Large intestine (tissue), 12 donors: Measurements from ENCODE around the gene TENT5A. TPM values are rescaled to one million over a fixed set of nuclear protein-coding genes. Genes with fewer than 3 reads are reported as not detected.

Experiments
- DNase-seq, 2 donors: peaks; one replicate each; pipeline versions ENCODE4 v3.0.0 to v3.0.0-alpha.2; 2013
- H3K27ac ChIP-seq: one replicate; pipeline ENCODE4 v1.5.1; 2013; ENCODE audit warnings: low read length
- H3K27me3 ChIP-seq: 2 replicates; pipeline ENCODE4 v1.6.1; 2013; ENCODE audit warnings: low read length; ENCODE audit not compliant: control insufficient read depth, insufficient read depth
- H3K36me3 ChIP-seq: 2 replicates; pipeline ENCODE4 v1.6.1; 2013; ENCODE audit warnings: low read length; ENCODE audit not compliant: control insufficient read depth, insufficient read depth
- H3K4me1 ChIP-seq: one replicate; pipeline ENCODE4 v1.6.1; 2013; ENCODE audit warnings: low read length; ENCODE audit not compliant: control insufficient read depth, insufficient read depth
- H3K4me3 ChIP-seq: one replicate; pipeline ENCODE4 v1.5.1; 2013; ENCODE audit warnings: low read length
- H3K9me3 ChIP-seq: one replicate; pipeline ENCODE4 v1.6.1; 2013; ENCODE audit warnings: mild to moderate bottlenecking, low read depth, low read length, moderate library complexity; ENCODE audit not compliant: control insufficient read depth
- WGBS: methylation state at CpG from one replicate; pipeline ENCODE4 v1.1.5; 2013; ENCODE audit warnings: low lambda C conversion rate; ENCODE audit not compliant: insufficient coverage; 5-methylcytosine and 5-hydroxymethylcytosine counted together
- long read RNA-seq, 11 donors: transcript quantifications; one replicate each; lab custom pipeline, GENCODE V29; 2026
- polyA plus RNA-seq: library from polyadenylated mRNA; unstranded; fragments of 120-200 nt; gene quantifications from one replicate; pipeline ENCODE4 v1.2.1, GENCODE V29; 2013

Gene TENT5A
- polyA plus RNA-seq: 25.7 TPM
- long read RNA-seq, donor 1, full-length matches to known transcripts: 3 of 3 reads
- long read RNA-seq, donor 1, partial matches to known transcripts: 0 of 3 reads
- long read RNA-seq, donor 1, other reads (novel, unspliced or antisense): 0 of 3 reads
- long read RNA-seq, donor 2, full-length matches to known transcripts: 13 of 23 reads
- long read RNA-seq, donor 2, partial matches to known transcripts: 10 of 23 reads
- long read RNA-seq, donor 2, other reads (novel, unspliced or antisense): 0 of 23 reads
- long read RNA-seq, donor 3, full-length matches to known transcripts: 9 of 9 reads
- long read RNA-seq, donor 3, partial matches to known transcripts: 0 of 9 reads
- long read RNA-seq, donor 3, other reads (novel, unspliced or antisense): 0 of 9 reads
- long read RNA-seq, donor 4, full-length matches to known transcripts: 4 of 4 reads
- long read RNA-seq, donor 4, partial matches to known transcripts: 0 of 4 reads
- long read RNA-seq, donor 4, other reads (novel, unspliced or antisense): 0 of 4 reads
- long read RNA-seq, donor 5, full-length matches to known transcripts: 6 of 6 reads
- long read RNA-seq, donor 5, partial matches to known transcripts: 0 of 6 reads
- long read RNA-seq, donor 5, other reads (novel, unspliced or antisense): 0 of 6 reads
- long read RNA-seq, donor 6, full-length matches to known transcripts: 13 of 13 reads
- long read RNA-seq, donor 6, partial matches to known transcripts: 0 of 13 reads
- long read RNA-seq, donor 6, other reads (novel, unspliced or antisense): 0 of 13 reads
- long read RNA-seq, donor 7, full-length matches to known transcripts: 4 of 4 reads
- long read RNA-seq, donor 7, partial matches to known transcripts: 0 of 4 reads
- long read RNA-seq, donor 7, other reads (novel, unspliced or antisense): 0 of 4 reads
- long read RNA-seq, donor 8, full-length matches to known transcripts: 8 of 14 reads
- long read RNA-seq, donor 8, partial matches to known transcripts: 6 of 14 reads
- long read RNA-seq, donor 8, other reads (novel, unspliced or antisense): 0 of 14 reads
- long read RNA-seq, donor 9, full-length matches to known transcripts: 6 of 6 reads
- long read RNA-seq, donor 9, partial matches to known transcripts: 0 of 6 reads
- long read RNA-seq, donor 9, other reads (novel, unspliced or antisense): 0 of 6 reads
- long read RNA-seq, donor 10, full-length matches to known transcripts: 13 of 13 reads
- long read RNA-seq, donor 10, partial matches to known transcripts: 0 of 13 reads
- long read RNA-seq, donor 10, other reads (novel, unspliced or antisense): 0 of 13 reads
- long read RNA-seq, donor 11, full-length matches to known transcripts: 9 of 9 reads
- long read RNA-seq, donor 11, partial matches to known transcripts: 0 of 9 reads
- long read RNA-seq, donor 11, other reads (novel, unspliced or antisense): 0 of 9 reads

GRCh38 chr6:81752084-81752920, at the start of gene TENT5A:
Gene TENT5A (minus strand): TSS chr6:81752681. CDS start chr6:81752141, 540 bp downstream.
- H3K4me1 ChIP-seq: peaks cover 9% of the 10 kb centered on the region
- H3K4me3 ChIP-seq: peak within 1 kb of the TSS; percentile 87
- H3K27ac ChIP-seq: peak within 1 kb of the TSS; percentile 96
- no peaks in the 10 kb centered on the region for H3K9me3 ChIP-seq
- H3K36me3 ChIP-seq: peaks cover 5% of the 10 kb centered on the region
- peak; percentile 95 to 96 for DNase-seq
- no CpG with 5 or more reads among the region's 77 CpGs for WGBS
- H3K27me3 ChIP-seq: no peaks in the 10 kb centered on the region

DNA sequence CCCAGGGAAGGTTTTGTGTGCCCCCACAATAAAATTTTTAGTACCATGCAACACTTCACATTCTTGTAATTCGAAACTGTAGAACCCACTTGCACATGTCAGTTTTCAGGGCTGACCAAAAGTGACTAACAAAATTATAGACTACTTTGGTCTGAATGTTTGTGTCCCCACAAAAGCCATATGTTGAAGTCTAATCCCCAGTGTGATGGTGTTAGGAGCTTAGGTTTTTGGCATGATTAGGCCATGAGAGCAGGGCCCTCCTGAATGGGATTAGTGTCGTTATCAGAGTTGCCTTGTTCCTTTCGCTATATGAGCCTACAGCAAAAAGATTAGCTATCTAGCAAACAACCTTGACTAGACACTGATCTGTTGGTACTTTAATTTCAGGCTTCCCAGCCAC, 49.0 kb upstream of the TENT5A start:
- DNase-seq: no peak
- 100% methylated on average over 1 of the region's 3 CpGs for WGBS
- H3K36me3 ChIP-seq: no peaks in the 10 kb centered on the region
- no peak overlapping the region for H3K4me3 ChIP-seq
- H3K27me3 ChIP-seq: no peaks in the 10 kb centered on the region
- H3K4me1 ChIP-seq: no peaks in the 10 kb centered on the region
- H3K9me3 ChIP-seq: no peaks in the 10 kb centered on the region
- no peak overlapping the region for H3K27ac ChIP-seq

DNA sequence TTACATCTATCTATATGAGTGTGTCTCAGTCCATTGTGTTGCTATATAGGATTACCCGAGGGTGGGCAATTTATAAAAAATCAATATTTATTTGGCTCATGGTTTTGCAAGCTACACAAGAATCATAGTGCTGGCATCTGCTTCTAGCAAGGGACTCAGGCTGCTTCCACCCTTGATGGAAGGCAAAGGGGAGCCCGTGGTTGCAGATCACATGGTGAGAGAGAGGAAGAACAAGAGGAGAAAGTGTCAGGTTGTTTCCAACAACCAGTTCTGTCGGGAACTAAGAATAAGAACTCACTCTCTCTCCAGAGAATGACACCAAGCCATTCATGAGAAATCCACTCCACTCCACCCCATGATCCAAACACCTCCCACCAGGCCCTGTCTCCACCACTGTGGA, 48.2 kb upstream of the TENT5A start:
- H3K36me3 ChIP-seq: no peaks in the 10 kb centered on the region
- no peaks in the 10 kb centered on the region for H3K4me1 ChIP-seq
- DNase-seq: no peak
- no CpG with 5 or more reads among the region's 3 CpGs for WGBS
- H3K4me3 ChIP-seq: no peak overlapping the region
- no peaks in the 10 kb centered on the region for H3K9me3 ChIP-seq
- H3K27ac ChIP-seq: no peak overlapping the region
- H3K27me3 ChIP-seq: no peaks in the 10 kb centered on the region

- Histone ChIP-seq H3K27me3 (no peaks in the 10 kb centered on the region), H3K4me1 (no peaks in the 10 kb centered on the region), H3K9me3 (no peaks in the 10 kb centered on the region), H3K36me3 (no peaks in the 10 kb centered on the region), H3K4me3 (no peak overlapping the region), H3K27ac (no peak overlapping the region)
- no peak for DNase-seq
- no CpG with 5 or more reads among the region's 1 CpG for WGBS
Measured at GRCh38 chr6:81799323-81799722, 46.8 kb upstream of the TENT5A start.

- no peaks in the 10 kb centered on the region for H3K27me3 ChIP-seq
- no peaks in the 10 kb centered on the region for H3K36me3 ChIP-seq
- 100% methylated on average over 1 of the region's 1 CpG for WGBS
- H3K4me3 ChIP-seq: no peak overlapping the region
- no peak overlapping the region for H3K27ac ChIP-seq
- H3K9me3 ChIP-seq: no peaks in the 10 kb centered on the region
- H3K4me1 ChIP-seq: no peaks in the 10 kb centered on the region
- no peak for DNase-seq
Measured at GRCh38 chr6:81797591-81797990, 45.1 kb upstream of the TENT5A start.

DNA sequence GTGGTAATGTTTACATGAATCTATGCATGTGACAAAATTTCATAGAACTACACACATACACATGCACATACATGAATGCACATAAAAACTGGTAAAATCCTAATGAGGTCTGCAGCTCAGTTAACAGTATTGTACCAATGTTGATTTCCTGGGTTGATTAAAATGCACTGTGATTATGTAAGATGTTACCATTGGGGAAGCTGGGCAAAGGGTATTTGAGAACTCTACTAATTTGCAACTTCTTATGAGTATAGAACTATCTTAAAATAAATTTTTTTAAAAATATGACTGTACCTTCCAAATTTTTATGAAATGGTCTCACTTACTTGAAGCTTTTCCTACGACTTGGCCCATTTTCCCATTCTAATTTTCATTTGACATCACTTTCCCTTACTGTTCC, 43.4 kb upstream of the TENT5A start:
- Histone ChIP-seq H3K27ac (no peak overlapping the region), H3K36me3 (no peaks in the 10 kb centered on the region), H3K27me3 (no peaks in the 10 kb centered on the region), H3K4me3 (no peak overlapping the region), H3K4me1 (no peaks in the 10 kb centered on the region), H3K9me3 (no peaks in the 10 kb centered on the region)
- 100% methylated on average over 1 of the region's 1 CpG for WGBS
- no peak for DNase-seq

DNA sequence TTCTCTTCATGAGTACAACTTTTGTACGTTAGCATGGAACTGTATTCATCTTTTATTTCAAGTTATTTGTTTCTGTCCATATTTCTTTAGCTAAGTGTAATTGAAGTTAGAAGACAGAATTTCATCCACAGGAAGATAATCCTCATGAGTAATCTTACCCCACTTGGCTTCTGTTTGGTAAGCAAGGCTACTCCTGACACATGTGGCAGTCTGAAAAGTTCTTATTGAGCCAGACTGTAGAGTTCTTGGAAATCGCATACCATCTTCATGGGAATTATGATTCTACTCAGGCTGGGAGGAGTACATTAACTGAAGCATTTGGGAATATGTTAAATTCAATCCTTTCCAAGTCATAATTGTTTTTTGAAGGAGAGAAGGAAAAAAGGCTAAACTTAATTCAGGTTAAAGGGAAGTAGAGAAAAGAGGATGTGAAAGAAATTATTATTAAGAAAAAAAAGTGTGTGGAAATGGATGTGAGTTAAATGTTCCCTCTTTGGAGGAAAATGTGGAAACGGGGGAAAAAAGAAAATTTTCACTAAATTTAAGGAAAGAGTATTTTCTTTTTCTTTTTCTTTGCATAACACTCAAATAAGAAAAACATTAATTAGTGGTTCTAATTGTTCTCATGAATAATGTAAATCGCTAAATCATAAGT, 41.5 kb upstream of the TENT5A start:
- H3K27me3 ChIP-seq: no peaks in the 10 kb centered on the region
- no peak for DNase-seq

GRCh38 chr6:81792826-81793225, 40.3 kb upstream of the TENT5A start:
- no peak overlapping the region for H3K4me3 ChIP-seq
- DNase-seq: no peak
- no peaks in the 10 kb centered on the region for H3K9me3 ChIP-seq
- peaks cover 8% of the 10 kb centered on the region for H3K4me1 ChIP-seq
- no peaks in the 10 kb centered on the region for H3K36me3 ChIP-seq
- no CpG with 5 or more reads among the region's 1 CpG for WGBS
- H3K27ac ChIP-seq: no peak overlapping the region
- H3K27me3 ChIP-seq: no peaks in the 10 kb centered on the region

More for the DNA sequence above, 41.5 kb upstream of the TENT5A start:
- WGBS: 89% methylated on average over 1 of the region's 4 CpGs
- Histone ChIP-seq H3K4me3 (no peak overlapping the region), H3K4me1 (peaks cover 2% of the 10 kb centered on the region), H3K27ac (no peak overlapping the region), H3K9me3 (no peaks in the 10 kb centered on the region), H3K36me3 (no peaks in the 10 kb centered on the region)

DNA sequence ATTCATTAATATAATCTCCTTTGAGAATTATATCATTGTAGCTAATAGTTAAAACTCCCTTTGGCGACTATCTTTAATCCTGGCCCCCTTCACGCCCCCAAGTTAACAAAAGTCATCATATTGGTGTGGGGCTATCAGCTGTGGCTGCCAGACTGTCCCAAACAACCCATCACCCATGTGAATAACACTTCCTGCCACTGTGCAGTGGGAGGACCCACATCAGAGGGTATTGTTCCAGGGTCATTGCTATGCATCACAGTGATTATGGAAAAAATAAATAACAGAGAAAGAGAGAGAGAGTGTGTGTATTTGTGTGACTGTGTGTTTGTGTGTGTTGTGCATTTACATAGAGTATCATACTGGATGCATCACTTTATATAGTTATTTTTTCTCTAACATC, 39.3 kb upstream of the TENT5A start:
- Histone ChIP-seq H3K4me1 (peaks cover 8% of the 10 kb centered on the region), H3K27me3 (no peaks in the 10 kb centered on the region), H3K27ac (no peak overlapping the region), H3K9me3 (no peaks in the 10 kb centered on the region), H3K4me3 (no peak overlapping the region), H3K36me3 (no peaks in the 10 kb centered on the region)
- DNase-seq: no peak
- WGBS: no CpG with 5 or more reads among the region's 2 CpGs
